Measurements from ENCODE around the gene OR5H2.
"Not testable (repeated sequence)": the region's sequence is repeated elsewhere in the genome, so short reads cannot be mapped to it uniquely, and the experiment has no call there.

The OR5H2 gene

GRCh38 chr3:98282205-98282604 lies at the start of gene OR5H2:
TSS of gene OR5H2 (plus strand) at chr3:98282505. CDS start at chr3:98282903, 398 bp downstream.
- DNase-seq (ENCODE audit: low read depth), result no peak

DNA sequence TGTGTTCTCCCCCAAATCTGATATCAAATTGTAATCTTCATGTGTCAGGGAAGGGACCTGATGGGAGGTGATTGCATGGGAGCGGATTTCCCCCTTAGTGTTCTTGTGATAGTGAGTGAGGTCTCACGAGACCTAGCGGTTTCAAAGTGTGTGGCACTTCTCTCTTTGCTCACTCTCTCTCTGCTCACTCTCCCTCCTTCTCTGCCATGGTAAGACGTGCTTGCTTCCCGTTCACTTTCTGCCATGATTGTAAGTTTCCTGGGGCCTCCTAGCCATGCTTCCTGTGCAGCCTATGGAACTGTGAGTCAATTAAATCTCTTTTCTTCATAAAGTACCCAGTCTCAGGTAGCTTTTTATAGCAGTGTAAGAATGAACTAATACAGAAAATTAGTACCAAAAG lies 48.8 kb upstream of the OR5H2 start:
- DNase-seq (ENCODE audit: low read depth), result no peak

- DNase-seq (ENCODE audit: low read depth), result no peak
These were observed 42.2 kb upstream of the OR5H2 start for GRCh38 chr3:98240131-98240530.

- no peak for DNase-seq (ENCODE audit: low read depth)
These were observed 40.1 kb upstream of the OR5H2 start for GRCh38 chr3:98242155-98242554.

- no peak for DNase-seq (ENCODE audit: low read depth)
These were observed 38.5 kb upstream of the OR5H2 start for GRCh38 chr3:98243843-98244242.

GRCh38 chr3:98246142-98246541 lies 36.2 kb upstream of the OR5H2 start:
- no peak for DNase-seq (ENCODE audit: low read depth)

- not testable (repeated sequence) for DNase-seq (ENCODE audit: low read depth)
These were observed 26.3 kb upstream of the OR5H2 start for GRCh38 chr3:98256026-98256425.

DNA sequence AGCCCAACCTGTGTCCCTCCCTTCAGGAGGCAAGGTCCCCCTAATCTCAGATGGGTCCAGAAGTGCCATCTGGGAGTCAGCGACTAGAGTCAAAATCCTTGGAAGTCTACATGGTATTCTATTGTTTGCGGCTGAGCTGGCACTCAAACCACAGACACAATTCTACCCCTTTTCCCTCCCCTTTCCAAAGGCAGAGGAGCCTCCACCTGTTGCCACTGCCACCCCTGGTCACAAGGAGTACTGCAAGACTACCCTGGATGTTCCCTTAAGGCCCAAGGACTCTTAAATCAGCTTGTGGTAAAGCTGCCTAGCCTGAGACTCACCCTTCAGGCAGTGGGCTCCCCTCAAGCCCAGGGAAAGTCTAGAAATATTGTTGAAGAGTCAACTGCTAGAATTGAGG lies 22.6 kb upstream of the OR5H2 start:
- no peak for DNase-seq (ENCODE audit: low read depth)

DNA sequence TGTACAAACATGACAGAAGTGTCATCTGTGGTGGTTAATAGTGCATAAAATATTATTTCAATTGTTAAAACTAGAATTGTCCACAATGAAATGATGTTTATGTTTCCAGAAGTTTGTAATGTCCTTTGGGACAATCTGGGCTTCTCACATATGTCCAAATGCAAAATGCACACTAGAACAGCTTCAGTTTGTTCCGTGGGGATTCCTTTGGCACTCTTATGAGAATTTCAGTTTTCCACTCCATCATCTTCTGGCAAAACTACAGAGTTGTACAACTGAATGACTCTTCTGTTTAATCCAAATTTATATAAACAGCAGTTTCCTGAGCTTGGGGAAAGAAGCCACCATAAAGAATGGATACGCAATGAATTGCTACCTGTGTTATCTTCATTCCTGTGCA lies 20.3 kb upstream of the OR5H2 start:
- no peak for DNase-seq (ENCODE audit: low read depth)

GRCh38 chr3:98263944-98264343 lies 18.4 kb upstream of the OR5H2 start, which contains the start of gene OR5H6:
TSS of gene OR5H6 (plus strand) at chr3:98264244. CDS start at chr3:98264333, 89 bp downstream.
- DNase-seq (ENCODE audit: low read depth), result no peak

DNA sequence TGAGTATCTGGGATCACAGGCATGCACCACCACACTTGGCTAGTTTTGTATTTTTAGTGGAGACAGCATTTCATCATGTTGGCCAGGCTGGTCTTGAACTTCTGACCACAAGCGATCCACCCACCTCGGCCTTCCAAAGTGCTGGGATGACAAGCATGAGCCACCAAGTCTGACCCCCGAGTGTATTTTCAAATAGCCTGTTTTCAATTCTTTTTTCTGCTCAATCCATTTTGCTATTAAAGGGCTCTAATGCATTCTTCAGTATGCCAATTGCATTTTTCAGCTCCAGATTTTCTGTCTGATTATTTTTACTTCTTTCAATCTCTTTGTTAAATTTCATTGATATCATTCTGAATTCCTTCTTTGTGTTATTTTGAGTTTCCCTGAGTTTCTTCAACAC lies 12.5 kb upstream of the OR5H2 start:
- no peak for DNase-seq (ENCODE audit: low read depth)

GRCh38 chr3:98272126-98272525 lies 10.2 kb upstream of the OR5H2 start:
- DNase-seq (ENCODE audit: low read depth), result no peak

- no peak for DNase-seq (ENCODE audit: low read depth)
These were observed 7.4 kb upstream of the OR5H2 start for GRCh38 chr3:98274914-98275313.

DNA sequence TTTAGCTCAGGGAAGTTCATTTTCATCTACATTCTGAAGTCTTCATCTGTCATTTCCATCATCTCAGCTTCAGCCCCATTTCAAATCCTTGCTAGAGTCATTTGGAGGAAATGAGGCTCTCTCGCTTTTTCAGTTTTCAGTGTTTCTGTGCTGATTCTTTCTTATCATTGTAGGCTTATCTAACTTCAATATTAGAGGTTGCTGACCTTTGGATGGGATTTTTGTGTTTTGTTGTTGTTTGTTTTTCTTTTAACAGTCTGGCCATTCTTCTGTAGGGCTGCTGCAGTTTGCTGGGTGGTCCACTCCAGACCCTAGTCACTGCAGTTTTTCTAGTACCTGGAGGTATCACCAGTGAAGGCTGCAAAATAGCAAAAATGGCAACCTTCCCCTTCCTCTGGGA lies 8.6 kb downstream of the OR5H2 start:
- DNase-seq (ENCODE audit: low read depth), result no peak

- no peak for DNase-seq (ENCODE audit: low read depth)
These were observed 9.1 kb downstream of the OR5H2 start for GRCh38 chr3:98291332-98291957.

DNA sequence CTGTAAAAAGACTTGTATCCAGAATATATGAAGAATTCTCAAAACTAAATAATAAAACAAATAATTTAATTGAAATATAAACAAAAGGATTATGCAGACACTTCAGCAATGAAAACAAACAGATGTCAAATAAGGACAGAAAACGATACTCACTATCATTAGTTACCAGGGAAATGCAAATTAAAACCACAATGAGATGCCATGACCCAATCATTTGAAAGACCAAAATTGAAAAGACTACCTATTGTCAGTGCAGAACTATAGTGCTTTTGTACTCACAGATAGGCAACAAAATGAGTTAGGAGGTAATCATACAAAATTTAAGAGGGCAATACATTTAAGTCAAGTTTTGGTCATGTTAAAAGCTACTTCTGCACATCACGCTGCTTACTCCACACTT lies 39.8 kb downstream of the OR5H2 start:
- DNase-seq (ENCODE audit: low read depth), result no peak

DNA sequence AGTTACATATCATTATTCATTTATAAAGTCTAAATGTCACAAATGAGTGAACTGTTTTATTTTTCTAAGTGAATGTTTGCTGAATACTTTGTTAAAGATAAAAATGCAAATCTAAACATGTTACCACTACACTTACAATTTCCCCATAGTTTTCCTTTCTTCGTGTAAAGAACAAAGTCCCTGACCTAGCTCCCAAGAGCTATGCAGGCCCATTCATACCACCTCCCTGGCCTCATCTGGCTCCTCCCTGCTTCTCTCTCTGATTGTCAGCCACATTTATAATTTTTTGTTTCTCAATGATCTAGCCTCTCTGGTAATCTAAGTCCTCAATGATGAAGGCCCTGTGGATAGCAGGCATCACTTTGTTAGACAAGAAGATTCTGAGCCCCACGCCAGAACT lies 40.4 kb downstream of the OR5H2 start:
- no peak for DNase-seq (ENCODE audit: low read depth)

DNA sequence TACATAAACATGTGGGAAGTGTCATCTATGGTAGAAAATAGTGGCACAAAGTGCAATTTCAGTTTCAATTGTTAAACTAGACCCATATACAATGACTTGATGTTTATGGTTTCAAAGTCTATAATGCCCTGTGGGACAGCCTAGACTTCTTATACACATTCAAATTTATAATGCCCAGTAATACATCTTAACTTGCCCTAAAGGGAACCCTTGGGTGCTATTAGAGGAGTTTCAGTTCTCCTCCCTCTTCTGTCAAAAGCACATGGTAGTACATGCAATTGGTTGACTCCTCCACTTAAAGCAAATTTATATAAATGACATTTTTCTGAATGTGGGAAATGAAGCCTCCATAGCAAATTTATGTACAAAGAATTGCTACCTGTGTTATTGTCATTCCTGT lies 41.1 kb downstream of the OR5H2 start:
- DNase-seq (ENCODE audit: low read depth), result no peak

- DNase-seq (ENCODE audit: low read depth), result no peak
These were observed 42.8 kb downstream of the OR5H2 start for GRCh38 chr3:98325055-98325454.

DNA sequence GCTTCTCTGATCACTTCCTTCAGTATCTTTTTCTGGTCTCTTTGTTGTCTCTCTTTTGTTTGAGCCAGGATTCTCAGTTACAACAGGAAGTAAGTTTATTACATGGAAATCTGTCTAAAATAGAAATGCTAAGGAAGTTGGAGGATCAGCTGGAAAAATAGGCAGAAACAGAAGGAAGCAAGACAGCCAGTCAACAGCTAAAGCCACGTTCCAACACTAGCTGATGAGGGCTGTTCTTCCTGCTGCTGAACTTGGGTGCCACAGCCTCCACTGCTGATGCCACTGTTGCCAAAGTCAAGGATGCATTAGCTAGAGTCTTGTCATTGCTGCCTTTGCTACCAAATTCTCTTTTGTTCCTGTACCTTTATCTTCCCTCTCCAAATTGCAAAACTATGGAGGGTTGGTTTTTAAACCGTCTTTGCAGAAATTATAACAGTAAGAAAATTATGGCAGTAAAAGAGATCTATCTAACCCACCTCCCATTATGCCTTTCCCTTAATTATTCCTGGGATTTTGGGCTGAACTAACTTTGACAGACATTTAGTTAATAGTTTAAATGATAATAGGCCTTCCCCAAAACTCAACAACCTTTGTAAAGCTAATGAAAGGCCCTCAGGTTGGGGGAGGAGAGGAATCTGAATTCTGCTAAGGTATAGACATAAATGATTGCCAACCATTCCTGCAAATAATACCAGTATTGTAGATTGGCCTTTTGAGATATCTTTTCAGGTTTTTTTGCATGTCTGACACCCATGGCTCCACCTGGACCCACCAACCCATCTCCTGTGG lies 44.0 kb downstream of the OR5H2 start:
- no peak for DNase-seq (ENCODE audit: low read depth)

- no peak for DNase-seq (ENCODE audit: low read depth)
These were observed 44.6 kb downstream of the OR5H2 start for GRCh38 chr3:98326945-98327344.

DNA sequence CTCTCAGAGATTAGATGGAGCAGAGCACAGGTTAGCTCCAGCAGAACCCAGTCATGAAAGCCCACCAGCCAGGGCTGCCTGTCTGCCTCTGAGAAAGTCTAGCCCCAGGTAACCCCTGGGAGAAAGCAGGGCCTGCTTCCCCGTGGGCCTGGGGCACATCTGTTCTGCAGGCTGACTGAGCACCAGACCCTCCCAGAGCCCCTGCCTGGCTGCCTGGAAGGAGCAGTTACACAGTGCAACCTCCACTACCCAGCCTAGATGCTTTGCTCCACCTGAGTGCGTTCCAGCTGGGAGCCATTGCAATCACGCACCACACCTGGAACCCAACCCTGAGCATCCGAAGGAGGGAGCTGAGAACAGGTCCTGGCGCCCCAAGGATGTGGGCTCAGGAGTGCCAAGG lies 46.6 kb downstream of the OR5H2 start:
- no peak for DNase-seq (ENCODE audit: low read depth)

- DNase-seq (ENCODE audit: low read depth), result peak; percentile 36
These were observed 47.3 kb downstream of the OR5H2 start for GRCh38 chr3:98329392-98330124.
